ENCODE measurements around the gene MXD1.

MXD1 gene

GRCh38 chr2:69977186-69977585 is 62.3 kb downstream of the MXD1 start:
- DNase-seq (ENCODE audit: low spot score), result no peak

GRCh38 chr2:69977906-69978482 is 63.1 kb downstream of the MXD1 start:
- DNase-seq (ENCODE audit: low spot score), result no peak

GRCh38 chr2:69979902-69980807 is 65.2 kb downstream of the MXD1 start:
- DNase-seq (ENCODE audit: low spot score), result no peak

- no peak for DNase-seq (ENCODE audit: low spot score)
Observed at GRCh38 chr2:69983392-69983966, 68.6 kb downstream of the MXD1 start.

GRCh38 chr2:69985216-69985615 is 70.3 kb downstream of the MXD1 start:
- no peak for DNase-seq (ENCODE audit: low spot score)

GRCh38 chr2:69985688-69986087 is 70.8 kb downstream of the MXD1 start:
- no peak for DNase-seq (ENCODE audit: low spot score)

GRCh38 chr2:69986691-69987090 is 71.8 kb downstream of the MXD1 start:
- no peak for DNase-seq (ENCODE audit: low spot score)

GRCh38 chr2:69988086-69988635 is 73.3 kb downstream of the MXD1 start:
- no peak for DNase-seq (ENCODE audit: low spot score)

GRCh38 chr2:69989009-69989408 is 74.1 kb downstream of the MXD1 start:
- no peak for DNase-seq (ENCODE audit: low spot score)

- DNase-seq (ENCODE audit: low spot score), result no peak
Observed at GRCh38 chr2:69989441-69990105, 74.7 kb downstream of the MXD1 start.

Data from D341Med (cell line).